GM18858 (cell line): Measurements from ENCODE around the gene TMEM132D.

Source experiments
- ATAC-seq: cut with Tn5 transposase; IDR thresholded peaks from one replicate; pipeline ENCODE4 v1.9.1; 2021; ENCODE audit not compliant: unreplicated experiment

The TMEM132D gene

GRCh38 chr12:129145381-129145780 is 758.4 kb downstream of the TMEM132D start:
- no peak for ATAC-seq

GRCh38 chr12:129138776-129139175 is 765.0 kb downstream of the TMEM132D start:
- ATAC-seq = no peak

GRCh38 chr12:129136694-129137325 is 767.0 kb downstream of the TMEM132D start:
- no peak for ATAC-seq

- ATAC-seq = no peak
Observed at GRCh38 chr12:129127771-129128170, 776.1 kb downstream of the TMEM132D start.

GRCh38 chr12:129127211-129127610 is 776.6 kb downstream of the TMEM132D start:
- ATAC-seq = no peak

GRCh38 chr12:129119537-129119936 is 784.3 kb downstream of the TMEM132D start:
- no peak for ATAC-seq

- ATAC-seq = no peak
Observed at GRCh38 chr12:129115558-129115957, 788.3 kb downstream of the TMEM132D start.

- no peak for ATAC-seq
Observed at GRCh38 chr12:129110575-129110974, 793.2 kb downstream of the TMEM132D start.

GRCh38 chr12:129109174-129110001 is 794.4 kb downstream of the TMEM132D start:
- ATAC-seq = no peak

- no peak for ATAC-seq
Observed at GRCh38 chr12:129106772-129107171, 797.1 kb downstream of the TMEM132D start.

- ATAC-seq = no peak
Observed at GRCh38 chr12:129103231-129103630, 800.6 kb downstream of the TMEM132D start.

GRCh38 chr12:129102233-129102632 is 801.6 kb downstream of the TMEM132D start:
- no peak for ATAC-seq

GRCh38 chr12:129101816-129102215 is 802.0 kb downstream of the TMEM132D start:
- ATAC-seq = no peak

GRCh38 chr12:129101404-129101803 is 802.4 kb downstream of the TMEM132D start:
- ATAC-seq = no peak

GRCh38 chr12:129097451-129097850 is 806.4 kb downstream of the TMEM132D start:
- no peak for ATAC-seq

- no peak for ATAC-seq
Observed at GRCh38 chr12:129096968-129097367, 806.9 kb downstream of the TMEM132D start.

- ATAC-seq = no peak
Observed at GRCh38 chr12:129096184-129096583, 807.6 kb downstream of the TMEM132D start.

GRCh38 chr12:129089576-129089975 is 814.2 kb downstream of the TMEM132D start:
- ATAC-seq = no peak

GRCh38 chr12:129084875-129085826 is 818.7 kb downstream of the TMEM132D start:
- no peak for ATAC-seq

- no peak for ATAC-seq
Observed at GRCh38 chr12:129083121-129083840, 820.5 kb downstream of the TMEM132D start.

GRCh38 chr12:129082441-129082840 is 821.4 kb downstream of the TMEM132D start:
- ATAC-seq = no peak
